Spleen (tissue), 7 donors: ENCODE data around the gene MRC2.

ENCODE experiments used
- CTCF ChIP-seq, 11 experiments: fragments of 200-600 bp in 7 of 11; fragments of 450-650 bp in 4 of 11; sonication (generic) in 4 of 11; IDR thresholded peaks in 8 of 11; conservative IDR thresholded peaks in 3 of 11; 1 replicate in 7 of 11; 2 replicates in 4 of 11; pipeline versions ENCODE4 v1.4.0 to v1.8.0; 2016 to 2021; ENCODE audit warnings: antibody characterized with exemption in 11 of 11, inconsistent platforms in 4 of 11, mild to moderate bottlenecking in 1 of 11
- POLR2A ChIP-seq, 3 donors: fragments of 450-650 bp; IDR thresholded peaks; one replicate each; pipeline ENCODE4 v1.5.1; 2017; ENCODE audit warnings: antibody characterized with exemption in 3 of 3, mild to moderate bottlenecking in 1 of 3
- donor health status: DM: no; HTN: no; CAD: no; lungs with moderate emphysema.
- donor health status: DM: no; HTN: no; CAD: no.
- donor health status: DM: no; HTN: no; CAD: no.

- TF ChIP-seq CTCF (IDR thresholded peaks at IDR 0.05 in 8 of 11, conservative IDR thresholded peaks at IDR 0.05 in 3 of 11) (no peak), POLR2A (IDR thresholded peaks at IDR 0.05) (no peak)
Measured at GRCh38 chr17:62705156-62705777, 77.8 kb downstream of the MRC2 start.
